Effector memory CD4-positive, alpha-beta T cell (primary cell): ENCODE results near the gene RAD51B.

Experiments used
- DNase-seq, 3 donors: peaks; one replicate each; pipeline ENCODE4 v3.0.0-alpha.2; 2020
- H3K27ac ChIP-seq: 2 replicates; pipeline ENCODE4 v1.7.0; 2013; ENCODE audit warnings: mild to moderate bottlenecking, low read length, moderate library complexity; ENCODE audit not compliant: insufficient read depth, poor library complexity, severe bottlenecking
- H3K27me3 ChIP-seq: replicated peaks from 2 replicates; pipeline ENCODE4 v1.7.0; 2013; ENCODE audit warnings: mild to moderate bottlenecking, low read length; ENCODE audit not compliant: insufficient read depth, control insufficient read depth, poor library complexity, severe bottlenecking
- H3K36me3 ChIP-seq: 2 replicates; pipeline ENCODE4 v1.7.0; 2013; ENCODE audit warnings: mild to moderate bottlenecking, low read length, moderate library complexity; ENCODE audit not compliant: control insufficient read depth, insufficient read depth
- H3K4me1 ChIP-seq: 2 replicates; pipeline ENCODE4 v1.7.0; 2013; ENCODE audit warnings: low read length, mild to moderate bottlenecking; ENCODE audit not compliant: control insufficient read depth, insufficient read depth, poor library complexity, severe bottlenecking
- H3K4me3 ChIP-seq: 2 replicates; pipeline ENCODE4 v1.7.0; 2013; ENCODE audit warnings: low read length, low read depth, mild to moderate bottlenecking; ENCODE audit not compliant: insufficient read depth, poor library complexity, severe bottlenecking
- H3K9me3 ChIP-seq: 2 replicates; pipeline ENCODE4 v1.7.0; 2013; ENCODE audit warnings: mild to moderate bottlenecking, low read length, moderate library complexity; ENCODE audit not compliant: control insufficient read depth

Gene RAD51B

GRCh38 chr14:68624541-68625220 is 805.1 kb downstream of the RAD51B start:
- DNase-seq: no peak
- H3K36me3 ChIP-seq: no peaks in the 10 kb centered on the region
- no peak overlapping the region for H3K4me3 ChIP-seq
- no peaks in the 10 kb centered on the region for H3K9me3 ChIP-seq
- no peak overlapping the region for H3K27ac ChIP-seq
- H3K4me1 ChIP-seq: peaks cover 9% of the 10 kb centered on the region
- no peaks in the 10 kb centered on the region for H3K27me3 ChIP-seq

GRCh38 chr14:68625366-68626090 is 805.9 kb downstream of the RAD51B start:
- no peaks in the 10 kb centered on the region for H3K27me3 ChIP-seq

DNA sequence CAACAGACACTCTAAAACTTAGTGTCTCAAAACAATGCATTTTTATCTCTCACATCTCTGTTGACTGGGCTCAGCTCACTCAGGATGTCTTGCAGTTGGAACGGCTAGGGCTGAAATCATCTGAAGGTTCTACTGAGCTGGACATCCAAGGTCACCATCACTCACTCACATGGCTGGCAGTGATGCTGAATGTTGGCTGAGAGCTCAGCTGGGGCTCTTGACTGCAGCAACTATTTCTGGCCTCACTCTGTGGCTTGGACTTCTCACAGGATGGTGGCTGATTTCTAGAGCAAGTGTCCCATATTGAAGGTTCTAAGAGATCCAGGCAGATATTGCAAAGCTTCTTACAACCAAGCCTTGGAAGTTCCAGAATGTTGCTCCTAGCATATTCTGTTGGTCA is 806.8 kb downstream of the RAD51B start:
- Histone ChIP-seq H3K4me1 (peaks cover 9% of the 10 kb centered on the region), H3K27ac (no peak overlapping the region), H3K27me3 (no peaks in the 10 kb centered on the region), H3K9me3 (no peaks in the 10 kb centered on the region), H3K36me3 (no peaks in the 10 kb centered on the region), H3K4me3 (no peak overlapping the region)
- DNase-seq: no peak

More at GRCh38 chr14:68625366-68626090, 805.9 kb downstream of the RAD51B start:
- DNase-seq: no peak
- Histone ChIP-seq H3K9me3 (no peaks in the 10 kb centered on the region), H3K36me3 (no peaks in the 10 kb centered on the region), H3K4me3 (no peak overlapping the region), H3K27ac (no peak overlapping the region), H3K4me1 (peaks cover 9% of the 10 kb centered on the region)

GRCh38 chr14:68627050-68627867 is 807.7 kb downstream of the RAD51B start:
- DNase-seq: no peak
- Histone ChIP-seq H3K36me3 (no peaks in the 10 kb centered on the region), H3K27ac (peak overlapping the region; percentile 39), H3K9me3 (no peaks in the 10 kb centered on the region), H3K4me1 (peaks cover 9% of the 10 kb centered on the region), H3K27me3 (no peaks in the 10 kb centered on the region), H3K4me3 (no peak overlapping the region)

DNA sequence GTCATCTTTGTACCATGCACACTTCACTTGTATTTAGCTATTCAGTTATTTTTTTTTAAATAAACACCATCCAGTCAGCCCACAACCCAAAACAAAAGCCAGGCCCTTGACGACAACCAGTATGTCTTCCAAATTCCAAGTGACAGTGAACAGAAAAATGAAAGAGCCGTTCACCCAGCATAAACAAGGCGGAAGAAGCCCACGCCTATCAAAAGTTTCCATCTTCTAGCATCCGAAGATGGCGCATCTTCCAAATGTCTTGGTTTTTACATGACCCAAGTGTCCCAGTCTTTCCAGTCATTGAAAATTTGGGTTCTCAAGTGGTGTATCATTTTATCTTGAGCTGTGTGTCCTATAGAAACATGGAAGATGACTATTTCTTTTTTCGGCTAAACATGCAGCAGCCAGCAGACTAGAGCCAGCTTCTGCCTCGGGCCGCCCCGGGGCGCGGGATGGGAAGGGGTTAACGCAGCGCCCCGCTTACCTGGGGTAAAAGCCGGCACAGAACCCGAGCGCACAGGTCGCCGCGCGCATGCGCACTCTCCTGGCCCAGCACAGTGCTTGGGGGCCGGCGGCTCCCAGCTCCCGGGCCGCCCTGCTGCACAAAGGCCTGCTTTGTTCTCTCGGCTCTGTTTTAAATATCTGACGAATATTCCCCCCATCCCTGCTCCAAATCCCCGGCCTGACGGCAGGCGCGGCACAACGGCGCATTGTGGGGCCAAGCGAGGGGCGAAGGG is 808.5 kb downstream of the RAD51B start:
- H3K9me3 ChIP-seq: no peaks in the 10 kb centered on the region
- no peaks in the 10 kb centered on the region for H3K36me3 ChIP-seq
- H3K4me1 ChIP-seq: peaks cover 9% of the 10 kb centered on the region
- DNase-seq: peak; percentile 12 to 43 (median 14)
- peak overlapping the region; percentile 58 for H3K4me3 ChIP-seq
- H3K27ac ChIP-seq: peak overlapping the region; percentile 39
- H3K27me3 ChIP-seq: no peaks in the 10 kb centered on the region

- no peaks in the 10 kb centered on the region for H3K27me3 ChIP-seq
- no peaks in the 10 kb centered on the region for H3K36me3 ChIP-seq
- peaks cover 9% of the 10 kb centered on the region for H3K4me1 ChIP-seq
- peak overlapping the region; percentile 39 for H3K27ac ChIP-seq
- peak overlapping the region; percentile 58 for H3K4me3 ChIP-seq
- no peaks in the 10 kb centered on the region for H3K9me3 ChIP-seq
- DNase-seq: peak; percentile 12 to 33 (median 30)
These were observed 809.2 kb downstream of the RAD51B start for GRCh38 chr14:68628605-68629310.

- Histone ChIP-seq H3K4me1 (peaks cover 9% of the 10 kb centered on the region), H3K27me3 (no peaks in the 10 kb centered on the region), H3K9me3 (no peaks in the 10 kb centered on the region), H3K4me3 (no peak overlapping the region), H3K36me3 (no peaks in the 10 kb centered on the region), H3K27ac (no peak overlapping the region)
- DNase-seq: no peak
These were observed 810.5 kb downstream of the RAD51B start for GRCh38 chr14:68630081-68630571.

DNA sequence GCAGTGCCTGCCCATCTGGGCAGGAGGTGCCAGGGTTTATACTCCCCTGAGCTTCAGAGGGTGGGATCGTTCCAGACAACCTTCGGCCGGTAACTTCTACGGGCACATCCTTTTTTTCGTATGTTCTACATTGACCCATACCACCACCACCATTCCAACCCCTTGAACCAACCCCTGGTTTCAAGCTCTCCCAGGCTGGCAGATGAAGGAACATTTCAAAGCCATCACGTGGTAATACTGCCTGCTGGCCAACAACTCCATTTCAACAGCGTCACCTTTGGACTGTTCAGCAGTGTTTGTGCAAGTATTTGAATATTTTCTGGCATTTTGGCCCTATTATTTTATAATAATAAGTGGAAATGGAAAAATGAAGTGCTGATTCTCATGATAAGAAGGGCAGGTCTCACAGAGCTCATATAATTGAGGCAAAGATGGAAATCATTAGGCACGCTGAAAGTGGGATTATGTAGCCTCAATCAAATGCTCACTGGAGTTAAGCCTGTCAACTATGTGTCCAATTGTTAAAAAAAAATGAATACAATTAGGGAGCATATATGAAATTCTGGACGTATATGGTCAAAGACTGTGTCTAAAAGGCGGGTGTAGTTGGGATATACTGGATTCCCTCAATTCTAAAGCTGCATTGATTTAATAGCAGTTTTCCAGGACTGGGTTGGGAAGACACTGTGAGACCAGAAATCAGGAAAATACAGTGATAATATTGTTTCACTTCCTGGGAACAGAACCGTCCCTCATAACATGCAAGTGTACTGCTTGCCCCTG is 811.2 kb downstream of the RAD51B start:
- Histone ChIP-seq H3K9me3 (no peaks in the 10 kb centered on the region), H3K36me3 (no peaks in the 10 kb centered on the region), H3K4me3 (no peak overlapping the region), H3K27ac (no peak overlapping the region), H3K4me1 (peaks cover 9% of the 10 kb centered on the region), H3K27me3 (no peaks in the 10 kb centered on the region)
- no peak for DNase-seq
